Panc1 (cell line): Measurements from ENCODE around the gene CD34. TPM values are rescaled to one million over a fixed set of nuclear protein-coding genes. Genes with fewer than 3 reads are reported as not detected.
A peak's percentile ranks its signal among the peaks of the same experiment; 100 is the strongest.
"Not testable (repeated sequence)": the region's sequence is repeated elsewhere in the genome, so short reads cannot be mapped to it uniquely, and the experiment has no call there.

ENCODE experiments used
- ATAC-seq: fragments of 200-7000 bp; cut with Tn5 transposase; 2 replicates; pipeline ENCODE4 v1.9.1; 2020; ENCODE audit warnings: mild to moderate bottlenecking, moderate library complexity
- BruUV-seq: library from RNA; stranded (reverse); fragments of 400-500 nt; replicated peaks from 2 replicates; lab custom pipeline; 2021; lab: Mats Ljungman, UMichigan
- CTCF ChIA-PET: fragments of 300-600 bp; sonication (Branson Sonifier 250); formaldehyde crosslinking; loops from one replicate; lab custom pipeline; 2022; ENCODE audit warnings: antibody characterized with exemption; lab: Charles Lee
- POLR2A ChIA-PET: fragments of 300-600 bp; sonication (Branson Sonifier 250); formaldehyde crosslinking; loops from one replicate; lab custom pipeline; 2022; ENCODE audit warnings: antibody characterized with exemption; lab: Charles Lee
- DNase-seq: peaks from one replicate; pipeline ENCODE4 v3.0.0-alpha.2; 2010; ENCODE audit warnings: low read depth, low spot score
- H3K27ac ChIP-seq: 2 replicates; pipeline ENCODE4 v1.5.1; 2011; ENCODE audit warnings: mild to moderate bottlenecking, low read length, inconsistent platforms
- H3K27me3 ChIP-seq: fragments of 200-500 bp; sonication (Bioruptor generic); 2 replicates; pipeline ENCODE4 v1.6.0; 2014; ENCODE audit warnings: low read length, inconsistent platforms; ENCODE audit not compliant: control insufficient read depth, insufficient read depth
- H3K36me3 ChIP-seq: fragments of 200-500 bp; sonication (Bioruptor generic); 2 replicates; pipeline ENCODE4 v1.5.1; 2014; ENCODE audit warnings: inconsistent platforms, mild to moderate bottlenecking, low read length, moderate library complexity; ENCODE audit not compliant: control insufficient read depth, insufficient read depth
- H3K4me1 ChIP-seq: 2 replicates; pipeline ENCODE4 v1.5.1; 2011; ENCODE audit warnings: inconsistent platforms, mild to moderate bottlenecking, low read length, moderate library complexity; ENCODE audit not compliant: control insufficient read depth, insufficient read depth
- H3K4me3 ChIP-seq, 2 experiments: 2 replicates each; pipeline ENCODE4 v1.5.1; 2011 to 2012; ENCODE audit warnings: low read depth in 2 of 2, low read length in 2 of 2, mild to moderate bottlenecking in 2 of 2, inconsistent platforms in 1 of 2, moderate library complexity in 1 of 2
- H3K9me3 ChIP-seq: fragments of 200-500 bp; sonication (Bioruptor generic); 2 replicates; pipeline ENCODE4 v1.5.1; 2014; ENCODE audit warnings: low read depth, mild to moderate bottlenecking, inconsistent platforms, low read length, moderate library complexity; ENCODE audit not compliant: control insufficient read depth, insufficient read depth
- CTCF ChIP-seq: fragments of 450-650 bp; IDR thresholded peaks from 2 replicates; pipeline ENCODE4 v1.5.1; 2017; ENCODE audit warnings: mild to moderate bottlenecking
- POLR2AphosphoS5 ChIP-seq: IDR thresholded peaks from 2 replicates; pipeline ENCODE4 v1.6.1; 2012; ENCODE audit warnings: mild to moderate bottlenecking, low read depth, low read length, moderate library complexity
- REST ChIP-seq, 2 experiments: IDR thresholded peaks; 2 replicates each; pipeline ENCODE4 v1.6.1; 2011 to 2012; ENCODE audit warnings: low read depth in 2 of 2, control low read depth in 1 of 2, low read length in 1 of 2, mild to moderate bottlenecking in 1 of 2, moderate library complexity in 1 of 2; ENCODE audit not compliant: insufficient read depth in 1 of 2
- SIN3A ChIP-seq: IDR thresholded peaks from 2 replicates; pipeline ENCODE4 v1.6.1; 2012; ENCODE audit warnings: low read depth, mild to moderate bottlenecking, low read length, moderate library complexity, borderline replicate concordance; ENCODE audit not compliant: insufficient read depth
- TCF7L2 ChIP-seq: IDR thresholded peaks from 2 replicates; pipeline ENCODE4 v1.6.1; 2011; ENCODE audit warnings: mild to moderate bottlenecking, low read depth, low read length, inconsistent platforms
- in situ Hi-C: cut with HindIII; loops from 2 replicates; pipeline ENCODE4 v1.10.0; 2016; ENCODE audit warnings: low sequenced_read_pairs, low pct_unique_long_range_greater_than_20kb
- intact Hi-C: fragments of 100-400 bp; cut with micrococcal nuclease; formaldehyde crosslinking; loops from one replicate; pipeline ENCODE4 v1.10.0; 2022; ENCODE audit not compliant: unreplicated experiment
- total RNA-seq: library from RNA; stranded (reverse); gene quantifications from one replicate; pipeline ENCODE4 v1.2.1, GENCODE V29; 2021; ENCODE audit not compliant: unreplicated experiment

Gene CD34
- total RNA-seq, 1 experiment from 2014 or later: 0.15 TPM

- Histone ChIP-seq H3K4me3 (no peak overlapping the region), H3K27me3 (peaks cover under 1% of the 10 kb centered on the region; the same call in 1 of the 2 replicates), H3K9me3 (no peaks in the 10 kb centered on the region), H3K27ac (no peak overlapping the region), H3K36me3 (no peaks in the 10 kb centered on the region), H3K4me1 (no peaks in the 10 kb centered on the region)
- no peak for DNase-seq
- BruUV-seq: no TSS peak
- ATAC-seq: no peak
- CTCF ChIA-PET: no interaction called here
- in situ Hi-C loops: no loop called here
- intact Hi-C loops: no loop called here
- POLR2A ChIA-PET: no interaction called here
- TF ChIP-seq REST (IDR thresholded peaks at IDR 0.05; ENCODE audit: insufficient read depth in 1 of 2, low read depth in 2 of 2, low read length in 1 of 2): no peak
- TF ChIP-seq POLR2AphosphoS5: no peak
- TF ChIP-seq CTCF: no peak
- no peak for TF ChIP-seq TCF7L2
- no peak for TF ChIP-seq SIN3A
These were observed 32.0 kb downstream of the CD34 start for GRCh38 chr1:207878939-207879338.

GRCh38 chr1:207877914-207878313 lies 33.0 kb downstream of the CD34 start:
- ATAC-seq, H3K9me3 ChIP-seq, DNase-seq, H3K4me3 ChIP-seq, H3K36me3 ChIP-seq, intact Hi-C loops, H3K27ac ChIP-seq, in situ Hi-C loops, POLR2A ChIA-PET, BruUV-seq, CTCF ChIA-PET, H3K4me1 ChIP-seq, H3K27me3 ChIP-seq: not testable (repeated sequence)

GRCh38 chr1:207876131-207876530 lies 34.8 kb downstream of the CD34 start:
- POLR2A ChIA-PET: no interaction called here

More at GRCh38 chr1:207876131-207876530, 34.8 kb downstream of the CD34 start:
- no TSS peak for BruUV-seq
- CTCF ChIA-PET: interaction anchor here (0.6 to 1.7 kb wide), 3 partner anchors 9 to 49 kb away, joined by 3 to 9 read pairs (median 6); no protein-coding TSS in a partner anchor
- intact Hi-C loops: no loop called here
- TF ChIP-seq CTCF (peak; percentile 67), SIN3A (no peak)
- no peak overlapping the region for H3K4me3 ChIP-seq
- 0 out of 2 replicates have a peak, but pooled peaks cover 2% of the 10 kb centered on the region for H3K27me3 ChIP-seq
- DNase-seq: no peak
- in situ Hi-C loops: no loop called here
- no peak; the same call in 1 of the 2 replicates for ATAC-seq
- no peaks in the 10 kb centered on the region for H3K36me3 ChIP-seq
- H3K4me1 ChIP-seq: no peaks in the 10 kb centered on the region
- no peak overlapping the region for H3K27ac ChIP-seq
- H3K9me3 ChIP-seq: no peaks in the 10 kb centered on the region
